GM18526 (cell line): ENCODE data around the gene EVX2.

Source experiments
- POLR2A ChIP-seq: IDR thresholded peaks from 3 replicates; pipeline ENCODE4 v1.6.1; 2011; ENCODE audit not compliant: insufficient read length; ENCODE audit errors: extremely low read depth

EVX2 gene

GRCh38 chr2:176078541-176079284, 5.0 kb downstream of the EVX2 start:
- TF ChIP-seq POLR2A: no peak

DNA sequence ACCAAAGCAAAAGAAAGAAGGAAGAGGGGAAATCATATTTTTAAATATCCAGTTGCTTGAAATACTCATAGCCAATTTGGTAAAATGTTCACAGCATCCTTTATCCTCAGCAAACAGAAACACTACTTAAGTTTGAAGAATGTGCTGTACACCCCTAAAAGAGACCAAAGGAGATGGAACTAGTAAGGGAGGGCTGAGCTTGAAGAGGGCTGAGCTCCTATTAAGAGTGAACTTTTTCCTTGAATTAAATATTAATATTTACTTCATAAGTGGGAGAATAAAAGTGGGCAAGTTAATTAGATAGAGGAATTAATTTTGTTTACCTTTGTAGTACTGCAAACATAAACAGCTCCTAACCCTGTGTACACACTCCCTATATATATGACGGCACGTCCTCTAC, 7.0 kb downstream of the EVX2 start:
- TF ChIP-seq POLR2A: no peak

GRCh38 chr2:176076063-176076462, 7.7 kb downstream of the EVX2 start:
- no peak for TF ChIP-seq POLR2A

- no peak for TF ChIP-seq POLR2A
Observed at GRCh38 chr2:176075481-176075880, 8.3 kb downstream of the EVX2 start.

DNA sequence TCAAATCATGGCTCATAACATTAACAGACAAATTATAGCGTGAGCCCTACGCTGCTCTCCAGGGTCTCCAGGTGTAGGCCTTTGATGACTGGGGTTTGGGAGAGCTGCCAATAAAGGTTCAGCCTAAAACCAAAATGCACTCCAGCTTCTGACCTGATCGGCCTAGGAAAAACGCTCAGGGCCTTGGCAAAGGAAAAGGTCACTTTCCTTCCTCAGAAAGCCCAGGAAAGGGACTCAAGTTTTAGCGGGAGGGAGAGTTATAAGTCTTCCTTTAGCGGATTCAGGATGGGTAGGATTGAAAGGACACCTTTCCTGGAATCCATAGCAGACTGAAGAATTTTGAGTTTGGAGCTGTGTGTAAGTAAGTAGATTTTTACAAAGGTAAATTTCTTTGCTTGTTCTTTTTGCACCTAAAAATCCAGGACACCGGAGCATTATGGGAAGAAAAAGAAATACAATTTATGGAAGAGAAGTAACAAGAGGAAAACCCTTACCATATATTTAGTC, 8.8 kb downstream of the EVX2 start:
- TF ChIP-seq POLR2A: no peak

DNA sequence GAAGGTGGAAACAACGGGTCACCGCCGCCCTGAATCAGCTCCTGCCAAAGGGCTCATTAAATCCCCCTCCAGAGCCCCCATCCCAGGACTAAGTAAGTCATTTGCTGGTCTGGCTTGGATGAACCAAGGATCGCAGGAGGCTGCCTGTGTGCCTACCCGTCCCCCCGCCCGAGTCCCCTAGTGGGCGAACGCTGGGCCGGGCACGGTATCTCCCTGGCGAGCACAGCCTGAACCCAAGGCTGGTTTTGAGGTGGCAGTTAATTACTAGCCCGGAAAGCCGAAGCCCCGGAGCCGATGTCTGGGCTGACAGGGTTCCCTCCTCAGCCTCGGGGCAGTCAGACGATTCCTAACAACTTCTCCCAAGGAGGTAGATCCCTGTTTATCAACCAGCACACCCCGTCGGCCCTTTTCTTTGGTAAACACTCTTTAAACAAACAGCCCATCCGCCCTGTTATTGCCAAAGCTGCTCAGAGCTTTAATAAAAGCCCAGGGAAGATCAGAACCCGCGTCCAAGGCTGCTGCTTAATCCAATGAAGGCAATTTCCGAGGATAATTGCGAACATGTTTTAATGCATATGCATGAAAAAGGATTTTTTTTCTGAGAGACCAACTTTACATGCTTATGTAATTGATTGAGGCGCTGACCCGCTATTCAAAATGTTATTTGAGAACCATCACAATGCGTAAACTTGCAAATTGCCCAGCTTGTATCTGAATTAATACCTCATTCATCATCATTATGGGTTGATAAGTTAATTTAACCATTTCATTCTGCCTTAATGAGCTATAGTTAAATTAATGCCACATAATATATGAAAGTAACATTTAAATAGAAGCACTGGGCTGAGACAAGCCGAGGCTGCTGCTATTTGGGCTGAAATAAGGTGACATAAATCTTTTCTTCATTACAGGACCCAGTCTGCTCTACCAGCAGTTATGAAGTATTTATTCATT, 10.5 kb downstream of the EVX2 start:
- no peak for TF ChIP-seq POLR2A

DNA sequence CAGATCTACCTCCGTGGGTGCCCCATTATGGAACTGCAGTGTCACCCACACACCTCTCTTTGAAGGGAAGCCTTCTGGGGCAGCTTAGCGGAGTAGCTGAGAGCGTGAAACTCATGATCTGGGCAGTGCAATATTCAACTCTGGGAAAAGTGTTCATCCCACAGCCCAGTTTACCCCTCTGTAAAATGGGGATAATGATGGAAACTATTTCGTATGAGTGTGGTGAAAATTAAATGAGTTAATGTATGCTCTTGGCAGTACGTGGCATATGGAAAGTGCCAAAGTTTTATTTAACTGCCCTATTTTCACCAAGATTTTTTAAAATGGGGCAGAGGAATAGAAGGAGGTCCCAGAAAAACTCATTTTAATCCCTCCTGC, 11.5 kb downstream of the EVX2 start:
- TF ChIP-seq POLR2A: no peak

GRCh38 chr2:176071330-176072291, 12.2 kb downstream of the EVX2 start:
- TF ChIP-seq POLR2A: no peak

- no peak for TF ChIP-seq POLR2A
Observed at GRCh38 chr2:176068419-176068832, 15.3 kb downstream of the EVX2 start.

DNA sequence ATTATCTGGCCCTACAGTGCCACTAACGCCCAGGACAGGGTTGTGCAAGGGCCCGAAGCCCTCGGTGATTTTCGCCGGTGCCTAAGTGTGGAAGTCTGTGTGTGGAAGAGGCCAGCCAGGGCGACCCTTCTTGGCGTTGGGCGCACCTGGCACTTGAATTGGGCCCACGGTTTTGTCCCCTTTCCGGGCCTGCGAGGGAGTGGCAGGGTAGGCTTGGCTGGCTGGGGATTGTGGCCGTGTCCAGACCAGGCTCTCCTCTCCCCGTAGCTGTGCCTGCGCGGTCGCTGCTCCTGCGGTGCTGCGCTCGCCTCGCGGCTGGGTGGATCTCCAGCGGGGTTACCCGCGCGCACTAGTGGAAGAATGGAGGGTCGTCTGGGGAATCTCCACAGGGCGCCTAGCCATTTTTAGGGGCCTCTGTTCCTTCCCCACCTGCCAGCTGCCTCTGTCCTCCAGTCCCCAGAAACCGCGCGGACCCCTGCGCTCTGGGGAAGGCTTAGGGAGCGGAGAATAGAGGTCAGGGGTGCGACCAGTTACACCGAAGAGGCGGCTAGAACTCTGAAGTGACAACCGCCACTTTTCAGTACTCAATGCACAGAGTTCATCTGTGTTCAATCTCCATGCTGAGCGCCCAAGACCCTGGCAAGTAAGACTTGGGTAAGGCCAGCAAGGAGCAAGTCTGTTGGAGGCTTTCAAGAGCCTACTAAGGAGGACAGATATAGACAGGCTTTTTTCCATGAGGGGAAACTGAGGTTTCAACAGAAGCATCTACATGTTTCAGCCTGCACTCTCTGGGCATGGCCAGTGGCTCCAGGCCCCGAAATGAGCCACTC, 16.0 kb downstream of the EVX2 start:
- no peak for TF ChIP-seq POLR2A

- no peak for TF ChIP-seq POLR2A
Observed at GRCh38 chr2:176066645-176067588, 16.8 kb downstream of the EVX2 start.

DNA sequence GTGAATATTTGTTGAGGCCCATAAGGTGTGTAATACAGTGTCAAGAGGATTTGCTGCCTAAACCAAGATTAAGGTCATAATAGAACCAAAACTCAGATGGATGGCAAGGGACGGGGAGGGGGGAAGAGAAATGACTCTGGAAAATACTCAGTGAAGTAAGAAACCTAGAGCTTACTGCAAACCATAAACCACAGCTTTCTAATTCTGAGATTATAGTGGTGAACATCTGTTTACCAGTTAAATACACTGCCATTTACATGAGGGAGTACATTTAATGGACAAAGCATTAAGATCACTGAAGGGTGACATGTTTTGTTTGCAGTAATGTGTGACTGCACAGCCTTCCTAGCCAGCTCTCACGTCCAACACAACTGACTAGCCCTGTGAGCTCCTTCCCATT, 19.8 kb downstream of the EVX2 start:
- no peak for TF ChIP-seq POLR2A

DNA sequence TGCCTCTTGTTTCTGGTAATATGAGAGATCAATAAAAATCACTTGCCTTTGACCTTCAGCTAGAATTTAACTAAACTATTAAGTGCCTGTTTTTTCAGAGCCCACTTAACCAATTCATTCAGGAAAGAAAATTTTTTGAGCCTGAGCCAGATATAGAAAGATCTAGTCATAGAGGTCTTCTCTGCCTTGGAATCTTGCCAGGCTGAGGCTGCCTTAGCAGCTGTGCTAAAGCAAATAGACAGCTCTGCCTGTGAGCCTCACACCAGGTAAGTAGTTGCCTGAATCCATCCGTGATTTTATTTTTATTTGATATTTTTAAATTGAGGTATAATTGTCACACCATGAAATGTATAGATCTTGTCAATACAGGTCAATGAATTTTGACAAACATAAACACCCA, 27.4 kb downstream of the EVX2 start:
- TF ChIP-seq POLR2A: no peak

- no peak for TF ChIP-seq POLR2A
Observed at GRCh38 chr2:176039375-176039774, 44.4 kb downstream of the EVX2 start.
